Omental fat pad (tissue), 4 donors: ENCODE measurements around the gene KMT2D. TPM values are rescaled to one million over a fixed set of nuclear protein-coding genes. Genes with fewer than 3 reads are reported as not detected.

Experiments used
- ATAC-seq: fragments of 150-250 bp; one replicate; pipeline ENCODE4 v1.9.1; 2016; ENCODE audit warnings: mild to moderate bottlenecking, moderate library complexity; ENCODE audit not compliant: low FRiP score
- DNase-seq: peaks from one replicate; pipeline ENCODE4 v3.0.0-alpha.2; 2019; ENCODE audit warnings: low spot score
- total RNA-seq, 4 donors: library from RNA; depleted of rRNA; stranded (reverse); fragments of >200 nt; gene quantifications; one replicate each; pipeline ENCODE4 v1.1.0, GENCODE V29; 2016
- TF ChIP-seq, protein P1 (sequence below), 3 donors: fragments of 450-650 bp; IDR thresholded peaks; one replicate each; pipeline ENCODE4 v1.5.1; 2016 to 2017; ENCODE audit warnings: antibody characterized with exemption in 3 of 3, mild to moderate bottlenecking in 3 of 3, moderate library complexity in 2 of 3

Gene KMT2D
- total RNA-seq, 4 donors from 2014 or later: 31.2 to 87.0 (median 49.0) TPM

DNA sequence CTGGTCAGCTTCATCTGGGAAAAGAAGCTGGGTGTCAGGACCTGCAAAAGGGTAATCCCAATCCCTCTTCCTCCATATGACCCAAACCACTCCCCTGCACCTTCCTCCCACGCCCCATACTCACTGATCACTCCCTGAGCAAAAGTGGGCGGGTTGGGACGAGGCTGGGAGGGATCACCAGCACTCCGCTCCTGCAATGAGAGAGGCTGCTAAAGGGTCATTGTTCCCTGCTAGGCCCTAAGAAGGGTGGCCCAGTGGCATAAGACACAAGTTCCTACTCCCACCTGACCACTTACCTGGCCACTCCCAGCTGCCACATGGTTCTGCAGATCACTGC, 26.3 kb downstream of the KMT2D start:
- ATAC-seq (no peak), DNase-seq (no peak)
- TF ChIP-seq, protein P1, sequence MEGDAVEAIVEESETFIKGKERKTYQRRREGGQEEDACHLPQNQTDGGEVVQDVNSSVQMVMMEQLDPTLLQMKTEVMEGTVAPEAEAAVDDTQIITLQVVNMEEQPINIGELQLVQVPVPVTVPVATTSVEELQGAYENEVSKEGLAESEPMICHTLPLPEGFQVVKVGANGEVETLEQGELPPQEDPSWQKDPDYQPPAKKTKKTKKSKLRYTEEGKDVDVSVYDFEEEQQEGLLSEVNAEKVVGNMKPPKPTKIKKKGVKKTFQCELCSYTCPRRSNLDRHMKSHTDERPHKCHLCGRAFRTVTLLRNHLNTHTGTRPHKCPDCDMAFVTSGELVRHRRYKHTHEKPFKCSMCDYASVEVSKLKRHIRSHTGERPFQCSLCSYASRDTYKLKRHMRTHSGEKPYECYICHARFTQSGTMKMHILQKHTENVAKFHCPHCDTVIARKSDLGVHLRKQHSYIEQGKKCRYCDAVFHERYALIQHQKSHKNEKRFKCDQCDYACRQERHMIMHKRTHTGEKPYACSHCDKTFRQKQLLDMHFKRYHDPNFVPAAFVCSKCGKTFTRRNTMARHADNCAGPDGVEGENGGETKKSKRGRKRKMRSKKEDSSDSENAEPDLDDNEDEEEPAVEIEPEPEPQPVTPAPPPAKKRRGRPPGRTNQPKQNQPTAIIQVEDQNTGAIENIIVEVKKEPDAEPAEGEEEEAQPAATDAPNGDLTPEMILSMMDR (IDR thresholded peaks at IDR 0.05): no peak

DNA sequence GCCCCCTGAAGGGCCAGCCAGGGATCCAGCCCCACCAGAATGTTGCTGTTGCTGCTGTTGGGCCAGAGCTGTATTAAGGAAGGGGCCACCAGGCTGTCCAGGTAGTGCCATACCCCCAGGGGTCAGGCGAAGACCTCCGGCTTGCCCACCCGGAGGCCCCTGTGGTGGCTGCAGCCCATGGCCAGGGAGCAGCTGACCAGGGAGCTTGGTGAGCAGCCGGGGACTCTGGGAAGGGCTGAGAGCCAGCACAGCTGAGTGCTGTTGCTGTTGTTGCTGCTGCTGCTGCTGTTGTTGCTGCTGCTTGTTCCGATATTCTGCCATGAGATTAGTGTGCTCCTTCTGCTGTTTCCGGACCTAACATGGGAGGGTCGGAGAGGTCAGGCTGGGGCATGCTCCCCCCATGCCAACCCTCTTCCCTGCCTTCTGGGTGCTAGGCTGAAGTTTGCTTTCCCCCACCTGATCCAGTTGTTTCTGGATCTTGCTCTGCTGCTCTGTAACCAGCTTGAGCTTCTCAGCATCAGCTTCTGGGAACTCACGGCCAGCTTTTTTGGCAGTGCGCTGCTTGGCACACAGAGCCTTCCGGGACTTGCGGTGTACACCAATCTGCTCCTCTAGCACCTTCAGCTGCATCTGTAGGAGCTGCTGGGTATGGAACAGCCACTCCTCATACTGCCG, 26.8 kb downstream of the KMT2D start:
- TF ChIP-seq, protein P1 (IDR thresholded peaks at IDR 0.05): no peak
- DNase-seq (no peak), ATAC-seq (no peak)

DNA sequence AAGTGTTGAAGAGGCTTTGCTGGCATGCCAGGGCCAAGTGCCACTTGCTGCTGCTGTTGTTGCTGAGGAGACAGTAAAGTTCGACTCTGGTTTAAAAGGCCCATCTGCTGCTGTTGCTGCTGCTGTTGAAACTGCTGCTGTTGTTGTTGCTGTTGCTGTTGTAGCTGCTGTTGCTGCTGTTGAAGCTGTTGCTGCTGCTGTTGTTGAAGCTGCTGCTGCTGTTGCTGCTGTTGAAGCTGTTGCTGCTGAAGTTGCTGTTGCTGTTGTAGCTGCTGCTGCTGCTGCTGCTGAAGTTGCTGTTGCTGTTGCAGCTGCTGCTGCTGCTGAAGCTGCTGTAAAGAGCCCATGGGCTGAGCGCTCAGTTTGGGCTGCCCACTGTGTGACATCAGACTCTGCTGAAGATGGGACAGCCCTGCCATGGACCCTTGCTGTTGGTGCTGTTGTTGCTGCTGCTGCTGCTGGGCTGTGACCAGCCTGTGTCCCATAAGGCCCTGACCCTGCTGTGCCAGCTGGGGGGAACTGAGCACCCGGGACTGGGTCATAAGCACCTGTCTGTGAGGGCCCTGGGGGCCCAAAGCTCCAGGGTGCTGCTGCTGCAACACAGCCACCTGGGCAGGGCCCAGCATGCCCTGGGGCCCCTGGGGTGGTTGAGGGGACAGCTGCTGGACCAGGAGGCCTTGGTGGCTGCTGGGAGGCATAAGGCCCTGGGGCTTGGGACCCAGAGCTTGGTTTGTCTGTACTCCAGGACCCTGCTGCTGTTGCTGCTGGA, 27.7 kb downstream of the KMT2D start:
- ATAC-seq (no peak), DNase-seq (no peak)
- TF ChIP-seq, protein P1 (IDR thresholded peaks at IDR 0.05): no peak

DNA sequence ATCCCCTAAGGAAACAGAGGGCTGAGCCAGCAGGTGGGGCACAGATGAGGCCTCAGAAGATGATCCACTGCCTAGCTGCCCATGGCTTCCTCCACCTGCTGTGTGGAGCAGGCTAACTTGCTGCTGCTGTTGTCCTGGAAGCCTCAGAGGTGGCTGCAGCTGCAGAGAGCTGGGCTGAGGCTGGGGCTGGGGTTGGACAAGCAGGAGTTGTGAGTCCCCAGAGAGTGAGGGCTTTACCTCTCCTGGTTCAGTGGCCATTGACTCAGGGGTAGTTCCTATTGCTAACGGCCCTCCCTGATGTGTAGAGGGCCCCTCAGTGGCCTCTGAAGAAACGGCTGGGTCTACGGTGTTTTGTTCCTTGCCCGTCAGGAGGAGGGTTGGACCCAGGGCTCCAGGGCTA, 28.3 kb downstream of the KMT2D start:
- DNase-seq: no peak
- TF ChIP-seq, protein P1 (IDR thresholded peaks at IDR 0.05): no peak
- ATAC-seq: no peak

DNA sequence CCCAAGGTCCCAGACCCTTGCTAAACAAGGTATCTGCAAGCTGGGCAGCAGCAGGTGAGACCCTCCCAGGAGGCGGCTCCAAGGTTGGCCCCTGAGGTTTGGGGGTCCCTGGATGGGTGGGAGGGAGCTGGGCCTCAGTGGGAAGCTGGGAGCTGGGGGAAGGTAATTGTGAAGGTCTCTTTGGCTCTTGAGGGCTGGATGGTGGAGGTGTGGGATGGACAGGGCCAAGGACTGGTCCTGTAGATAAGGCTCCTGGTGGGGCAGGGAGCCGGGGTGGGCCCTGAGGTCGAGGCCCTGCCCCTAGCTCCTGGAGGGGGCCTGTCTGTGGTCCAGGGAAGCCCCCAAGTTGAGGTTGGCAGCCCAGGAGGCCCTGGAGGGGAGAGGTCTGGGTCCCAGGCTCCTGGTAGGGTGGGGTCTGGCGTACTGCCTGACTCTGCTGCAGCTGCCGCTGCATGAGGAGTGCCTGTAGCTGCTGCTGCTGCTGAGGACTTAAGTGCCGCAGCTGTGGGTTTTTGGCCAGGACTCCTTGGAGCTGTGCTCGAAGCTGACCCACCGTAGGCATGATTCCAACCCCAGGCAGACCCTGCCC, 28.9 kb downstream of the KMT2D start:
- no peak for DNase-seq
- TF ChIP-seq, protein P1 (IDR thresholded peaks at IDR 0.05): no peak
- no peak for ATAC-seq

DNA sequence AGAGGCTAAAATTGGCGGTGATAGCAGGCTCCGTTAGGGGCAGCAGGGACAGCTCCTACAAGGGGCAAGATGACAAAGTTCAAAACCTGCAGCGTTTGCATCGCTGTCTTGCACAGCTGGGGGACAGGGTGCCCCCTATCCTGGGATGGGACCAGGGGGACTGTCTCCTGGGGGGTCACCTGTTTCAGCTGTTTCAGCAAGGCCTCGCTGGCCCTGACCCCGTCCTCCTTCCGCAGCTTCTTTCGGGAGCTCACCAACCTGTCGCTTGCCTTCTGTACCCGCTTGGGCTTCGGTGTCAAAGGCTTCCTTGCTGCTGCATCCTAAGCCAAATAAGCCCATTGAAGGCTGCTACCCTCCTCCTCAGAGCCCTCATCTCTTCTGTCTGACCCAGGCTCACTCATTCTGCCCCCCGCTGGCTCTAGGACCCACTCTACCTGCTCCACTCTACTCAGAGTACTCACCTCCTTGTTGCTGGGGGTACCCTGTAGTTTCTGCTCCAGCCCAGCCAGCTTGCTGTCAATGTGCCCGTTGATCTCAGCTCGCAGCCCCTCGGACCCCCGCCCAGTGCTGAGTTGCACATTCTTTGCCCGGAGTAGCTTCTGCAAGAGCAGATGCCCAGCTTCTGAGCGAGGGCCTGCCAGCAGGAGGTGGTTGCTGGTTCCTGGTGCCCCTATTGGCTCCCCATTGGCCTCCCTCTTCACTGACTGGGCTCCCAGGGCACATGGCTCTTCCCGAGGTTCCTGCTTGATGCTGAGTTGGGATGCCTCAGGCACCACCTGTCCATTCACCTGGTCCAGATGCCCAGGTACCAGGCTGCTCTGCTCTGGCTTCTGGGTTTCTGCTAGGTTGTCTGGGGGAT, 29.7 kb downstream of the KMT2D start:
- DNase-seq: no peak
- TF ChIP-seq, protein P1 (IDR thresholded peaks at IDR 0.05): no peak
- ATAC-seq: no peak
